ENCODE results near the gene GMDS. TPM values are rescaled to one million over a fixed set of nuclear protein-coding genes. Genes with fewer than 3 reads are reported as not detected.

The GMDS gene
- 9.6 to 23.3 TPM (median 22.1 TPM) in 3 replicates for polyA plus RNA-seq
- 27.9 TPM for polyA plus RNA-seq (2011; ENCODE audit: low read depth)
- 21.3 and 23.2 TPM in 2 replicates for polyA plus RNA-seq (2011; cell fraction: cytosol; rRNA removed)
- 10.4 and 19.8 TPM in 2 replicates for polyA plus RNA-seq (2011; cell fraction: nucleus; rRNA removed)
- polyA plus RNA-seq (2012; ENCODE audit: low replicate concordance): 8.1 and 17.7 TPM in 2 replicates
- 4.8 to 8.3 TPM (median 5.9 TPM) in 3 replicates for polyA minus RNA-seq
- 6.3 TPM for polyA minus RNA-seq (2011; cell fraction: cytosol; rRNA and poly(A)+ RNA removed)
- 9.2 and 26.7 TPM in 2 replicates for polyA minus RNA-seq (2011; cell fraction: nucleus; rRNA and poly(A)+ RNA removed)

DNA sequence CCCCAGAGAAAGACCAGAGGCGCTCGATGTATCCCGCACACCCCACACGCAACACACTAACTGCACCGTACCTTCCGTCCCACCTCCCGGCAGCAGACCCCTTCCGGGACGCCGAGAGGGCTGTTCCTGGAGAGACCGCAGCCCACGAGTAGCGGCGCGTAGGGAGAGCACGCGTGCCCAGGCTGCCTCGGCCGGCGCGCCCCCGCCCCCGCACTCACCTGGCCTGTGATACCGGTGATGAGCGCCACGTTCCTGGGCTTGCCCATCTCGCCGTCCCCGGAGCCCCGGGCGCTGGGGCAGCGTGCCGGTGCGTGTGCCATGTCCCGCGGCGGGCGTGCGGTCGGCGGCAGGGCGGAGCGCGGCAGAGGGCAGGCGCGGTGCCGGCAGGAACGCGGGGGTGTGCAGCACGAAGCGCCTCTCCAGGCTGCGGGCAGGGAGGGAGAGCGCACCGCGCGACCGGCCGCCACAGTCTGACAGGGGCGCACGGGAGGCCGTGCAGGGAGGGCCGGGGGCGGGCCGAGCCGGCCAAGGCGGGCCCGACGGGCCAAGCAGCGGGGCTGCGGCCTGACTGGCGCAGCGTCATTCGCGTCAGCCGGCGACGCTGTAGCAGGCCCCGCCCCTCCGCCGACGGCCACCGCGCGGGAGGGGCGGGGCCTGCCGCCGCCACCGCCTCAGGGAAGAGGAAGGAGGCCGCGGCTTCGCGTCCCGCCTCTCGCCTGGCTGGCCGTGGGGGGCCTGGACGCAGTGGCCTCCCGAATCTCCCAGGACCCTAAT, at the start of gene GMDS:
Gene GMDS (minus strand): TSS at position 503 of the 774 bp plus-strand sequence.
- Histone ChIP-seq H3K27me3 (ENCODE audit: control insufficient read depth, extremely low read depth, insufficient read depth, low read length) (no peaks in the 10 kb centered on the region), H2AFZ (ENCODE audit: control insufficient read depth, low read length) (peak within 1 kb of the TSS; percentile 93), H3K36me3 (ENCODE audit: control insufficient read depth in 2 of 2, extremely low read depth in 1 of 2, insufficient read depth in 2 of 2, low read length in 2 of 2) (no peaks in the 10 kb centered on the region), H3K4me2 (ENCODE audit: control insufficient read depth, extremely low read depth, insufficient read depth, low read depth, low read length) (peak within 1 kb of the TSS; percentile 100), H4K20me1 (ENCODE audit: control insufficient read depth, extremely low read depth, insufficient read depth, low read length) (no peaks in the 10 kb centered on the region), H3K4me1 (ENCODE audit: control insufficient read depth, extremely low read depth, insufficient read depth, low read length) (peaks cover 11% of the 10 kb centered on the region), H3K9ac (ENCODE audit: control insufficient read depth, extremely low read depth, insufficient read depth, low read length) (peak within 1 kb of the TSS; percentile 94), H3K79me2 (ENCODE audit: control insufficient read depth, insufficient read depth, low read length) (peaks cover 15% of the 10 kb centered on the region), H3K9me1 (ENCODE audit: control insufficient read depth, extremely low read depth, insufficient read depth, low read length) (no peaks in the 10 kb centered on the region), H3K27ac (ENCODE audit: control insufficient read depth, insufficient read depth, low read length) (peak within 1 kb of the TSS; percentile 92), H3K4me3 (ENCODE audit: control insufficient read depth in 2 of 3, extremely low read depth in 1 of 3, insufficient read depth in 2 of 3, low read depth in 1 of 3, low read length in 3 of 3) (peak within 1 kb of the TSS; percentile 87 to 97 (median 89)), H3K9me3 (ENCODE audit: control insufficient read depth, low read depth, low read length) (no peaks in the 10 kb centered on the region)
- dilution Hi-C loops (cut with MboI; ENCODE audit: extremely low pct_ligation_motif_present, low sequenced_read_pairs): no loop called here
- no peak for TF ChIP-seq EZH2 (IDR thresholded peaks at IDR 0.05; ENCODE audit: low read length)
- TF ChIP-seq CTCF (optimal IDR thresholded peaks at IDR 0.05 in 1 of 3, IDR thresholded peaks at IDR 0.05 in 1 of 3, conservative IDR thresholded peaks at IDR 0.05 in 1 of 3; ENCODE audit: extremely low read depth in 1 of 3, insufficient read depth in 2 of 3, low read length in 3 of 3): no peak
- DNase-seq (ENCODE audit: low read depth, low spot score) (peak; percentile 30), FAIRE-seq (no peak)

- H4K20me1 ChIP-seq (ENCODE audit: control insufficient read depth, extremely low read depth, insufficient read depth, low read length): no peaks in the 10 kb centered on the region
- H3K4me3 ChIP-seq (ENCODE audit: control insufficient read depth in 2 of 3, extremely low read depth in 1 of 3, insufficient read depth in 2 of 3, low read depth in 1 of 3, low read length in 3 of 3): no peak overlapping the region
- no peak overlapping the region for H3K27ac ChIP-seq (ENCODE audit: control insufficient read depth, insufficient read depth, low read length)
- H3K9ac ChIP-seq (ENCODE audit: control insufficient read depth, extremely low read depth, insufficient read depth, low read length): no peak overlapping the region
- H3K79me2 ChIP-seq (ENCODE audit: control insufficient read depth, insufficient read depth, low read length): no peaks in the 10 kb centered on the region
- TF ChIP-seq CTCF (optimal IDR thresholded peaks at IDR 0.05 in 1 of 3, IDR thresholded peaks at IDR 0.05 in 1 of 3, conservative IDR thresholded peaks at IDR 0.05 in 1 of 3; ENCODE audit: extremely low read depth in 1 of 3, insufficient read depth in 2 of 3, low read length in 3 of 3) (no peak), EZH2 (IDR thresholded peaks at IDR 0.05; ENCODE audit: low read length) (no peak)
- no peak for FAIRE-seq
- DNase-seq (ENCODE audit: low read depth, low spot score): no peak
- dilution Hi-C loops (cut with MboI; ENCODE audit: extremely low pct_ligation_motif_present, low sequenced_read_pairs): no loop called here
- H2AFZ ChIP-seq (ENCODE audit: control insufficient read depth, low read length): no peak overlapping the region
- no peak overlapping the region for H3K4me2 ChIP-seq (ENCODE audit: control insufficient read depth, extremely low read depth, insufficient read depth, low read depth, low read length)
- no peaks in the 10 kb centered on the region for H3K27me3 ChIP-seq (ENCODE audit: control insufficient read depth, extremely low read depth, insufficient read depth, low read length)
- no peaks in the 10 kb centered on the region for H3K9me1 ChIP-seq (ENCODE audit: control insufficient read depth, extremely low read depth, insufficient read depth, low read length)
- H3K9me3 ChIP-seq (ENCODE audit: control insufficient read depth, low read depth, low read length): no peaks in the 10 kb centered on the region
- no peaks in the 10 kb centered on the region for H3K36me3 ChIP-seq (ENCODE audit: control insufficient read depth in 2 of 2, extremely low read depth in 1 of 2, insufficient read depth in 2 of 2, low read length in 2 of 2)
- H3K4me1 ChIP-seq (ENCODE audit: control insufficient read depth, extremely low read depth, insufficient read depth, low read length): no peaks in the 10 kb centered on the region
These were observed 40.1 kb upstream of the GMDS start for GRCh38 chr6:2285510-2285909.

All from keratinocyte (primary cell).